ENCODE measurements around the gene ZNF442. TPM values are rescaled to one million over a fixed set of nuclear protein-coding genes. Genes with fewer than 3 reads are reported as not detected.

ZNF442 gene
- total RNA-seq (2022; extraction: Qiagen RNA extraction; ENCODE audit: low read depth), result not detected in 5 replicates

DNA sequence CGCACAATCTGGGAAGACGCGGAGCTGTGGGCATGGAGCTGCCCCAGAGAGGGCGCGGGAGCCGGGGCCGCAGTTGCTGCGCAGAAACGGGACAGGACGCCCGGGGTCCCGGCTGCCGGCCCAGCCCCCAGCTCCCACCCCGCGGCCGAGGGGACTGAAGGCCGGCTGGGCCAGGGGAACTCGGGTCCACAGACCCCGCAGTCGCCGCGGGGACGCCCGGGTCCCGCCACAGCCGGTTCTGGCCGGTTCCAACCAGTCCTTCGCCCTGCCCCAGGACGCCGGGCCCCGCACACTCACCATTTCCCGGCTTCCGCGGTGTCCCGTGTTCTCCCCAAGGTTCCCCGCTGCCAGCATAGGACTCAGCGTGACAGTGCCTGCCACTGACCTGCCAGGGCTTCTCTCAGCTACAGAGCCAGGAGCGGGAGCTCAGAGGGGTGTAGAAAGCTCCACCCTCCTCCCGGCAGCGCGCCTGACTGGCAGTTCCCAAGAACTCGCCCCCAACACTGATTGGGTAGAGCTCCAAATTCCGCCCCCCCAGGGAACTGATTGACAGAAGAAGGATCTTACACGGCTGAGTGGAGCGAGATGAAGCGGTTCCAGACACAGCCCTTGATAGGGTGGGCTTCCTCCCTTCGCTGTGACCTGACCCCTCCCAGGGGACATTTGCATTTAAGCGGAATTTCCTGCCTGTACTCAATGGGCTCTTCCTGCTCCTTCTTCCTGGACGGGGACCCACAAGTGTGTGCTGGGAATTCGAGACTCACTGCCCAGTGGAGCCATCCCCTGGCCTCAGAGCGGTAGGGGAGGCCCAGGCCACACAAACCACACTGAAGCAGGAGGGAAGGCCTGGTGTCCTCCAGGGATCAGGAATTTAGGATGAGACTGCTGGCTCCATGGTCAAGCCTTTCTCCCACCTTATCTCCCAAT, at the start of gene ZNF442:
Gene ZNF442, minus strand, starts transcription at position 448 of the 927 bp plus-strand sequence. CDS start 2,052 bp downstream, outside the sequence.

DNA sequence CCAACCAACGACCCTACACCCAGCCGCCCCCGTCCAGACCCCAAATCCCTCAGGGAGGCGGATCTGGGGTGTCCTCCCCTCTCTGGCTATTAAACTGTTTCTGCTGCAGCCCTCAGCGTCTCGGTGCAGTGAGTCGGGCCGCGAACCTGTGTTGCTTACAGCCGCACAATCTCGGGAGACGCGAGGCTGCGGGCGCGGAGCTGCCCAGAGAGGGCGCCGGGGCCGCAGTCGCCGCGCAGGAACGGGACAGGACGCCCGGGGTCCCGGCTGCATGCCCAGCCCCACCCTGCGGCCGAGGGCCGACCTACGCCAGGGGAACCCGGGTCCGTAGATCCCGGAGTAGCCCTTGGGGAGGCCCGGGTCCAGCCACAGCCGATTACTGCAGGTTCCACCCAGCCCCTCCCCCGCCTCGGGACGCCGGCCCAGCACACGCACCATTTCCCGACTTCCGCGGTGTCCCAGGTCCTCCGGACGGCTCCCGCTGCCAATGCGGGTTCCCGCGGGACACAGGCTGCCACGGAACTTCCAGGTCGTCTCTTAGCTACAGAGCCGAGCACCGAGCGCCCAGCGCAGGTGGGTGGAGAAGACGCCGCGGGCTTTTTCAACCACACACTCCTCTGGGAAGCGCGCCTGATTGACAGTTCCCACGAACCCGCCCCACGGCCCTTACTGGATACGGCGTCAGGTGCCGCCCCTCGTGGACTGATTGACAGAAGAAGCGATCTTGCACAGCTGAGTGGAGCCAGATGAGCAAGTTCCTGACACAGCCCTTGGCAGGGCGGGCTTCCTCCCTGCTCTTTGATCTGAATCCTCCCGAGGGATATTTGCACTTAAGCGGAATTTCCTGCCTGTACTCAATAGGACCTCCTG, 35.4 kb upstream of the ZNF442 start, which contains the start of gene ZNF799:
Gene ZNF799, minus strand, starts transcription at position 639 of the 870 bp plus-strand sequence. Its CDS starts 201 bp downstream, at position 438.

DNA sequence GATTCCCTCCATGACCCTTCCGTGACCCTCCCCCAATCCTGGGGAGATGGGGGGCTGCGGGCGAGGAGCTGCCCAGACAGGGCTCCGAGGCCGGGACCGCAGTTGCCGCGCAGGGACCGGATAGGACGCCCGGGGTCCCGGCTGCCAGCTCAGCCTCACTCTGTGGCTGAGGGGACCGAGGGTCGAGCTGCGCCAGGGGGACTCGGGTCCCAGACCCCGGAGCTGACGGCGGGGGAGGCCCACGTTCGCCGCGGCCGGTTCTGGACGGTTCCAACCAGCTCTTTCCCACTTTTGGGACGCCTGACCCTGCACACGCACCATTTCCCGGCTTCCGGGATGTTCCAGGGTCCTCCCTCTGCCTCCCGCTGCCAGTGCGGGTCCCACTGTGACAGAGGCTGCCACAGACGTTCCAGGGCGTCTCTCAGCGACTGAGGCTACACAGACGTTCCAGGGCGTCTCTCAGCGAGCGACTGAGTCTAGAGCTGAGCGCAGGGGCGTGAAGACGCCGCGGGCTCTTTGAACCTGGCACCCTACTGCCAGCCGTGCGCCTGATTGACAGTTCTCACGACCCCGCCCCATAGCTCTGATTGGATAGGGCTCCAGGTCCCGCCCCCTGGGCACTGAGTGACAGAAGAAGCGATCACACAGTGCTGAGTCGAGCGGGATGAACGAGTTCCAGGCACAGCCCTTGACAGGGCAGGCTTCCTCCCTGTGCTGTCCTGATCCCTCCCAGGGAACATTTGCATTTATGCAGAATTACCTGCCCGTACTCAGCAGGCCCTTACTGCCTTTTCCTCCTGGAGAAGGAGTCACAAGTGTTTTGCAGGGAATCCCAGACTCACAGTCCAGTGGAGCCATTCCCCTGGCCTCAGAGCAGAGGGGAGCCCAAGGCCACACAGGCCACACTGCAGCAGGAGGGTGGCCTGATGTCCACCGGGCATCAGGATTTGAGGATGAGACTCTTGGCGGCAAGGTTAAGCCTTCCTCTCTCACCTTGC, 32.0 kb downstream of the ZNF442 start, which contains the start of gene ZNF563:
Gene ZNF563, minus strand, starts transcription at position 472 of the 998 bp plus-strand sequence. Its CDS starts 151 bp downstream, at position 321.

Other genes with a start within 250 kb of the ZNF442 start
- 0.15 to 0.36 TPM (median 0.29 TPM) in 3 of 5 replicates, not detected in the others for gene ZNF20, start 225.3 kb downstream of the ZNF442 start, total RNA-seq (2022; extraction: Qiagen RNA extraction; ENCODE audit: low read depth)
- not detected in 5 replicates for gene ZNF625, start 208.9 kb downstream of the ZNF442 start, total RNA-seq (2022; extraction: Qiagen RNA extraction; ENCODE audit: low read depth)
- 1.4 to 2.5 TPM (median 1.6 TPM) in 5 replicates for gene ZNF136, start 202.6 kb downstream of the ZNF442 start, total RNA-seq (2022; extraction: Qiagen RNA extraction; ENCODE audit: low read depth)
- 0.64 to 1.0 TPM (median 0.73 TPM) in 5 replicates for gene ZNF44, start 70.8 kb downstream of the ZNF442 start, total RNA-seq (2022; extraction: Qiagen RNA extraction; ENCODE audit: low read depth)
- gene ZNF563, start 32.0 kb downstream of the ZNF442 start, total RNA-seq (2022; extraction: Qiagen RNA extraction; ENCODE audit: low read depth), result not detected in 5 replicates
- 1.2 to 2.2 TPM (median 1.5 TPM) in 5 replicates for gene ZNF799, start 35.6 kb upstream of the ZNF442 start, total RNA-seq (2022; extraction: Qiagen RNA extraction; ENCODE audit: low read depth)
- 0.76 to 1.5 TPM (median 0.99 TPM) in 5 replicates for gene ZNF443, start 75.3 kb upstream of the ZNF442 start, total RNA-seq (2022; extraction: Qiagen RNA extraction; ENCODE audit: low read depth)
- gene ZNF709, start 119.1 kb upstream of the ZNF442 start, total RNA-seq (2022; extraction: Qiagen RNA extraction; ENCODE audit: low read depth), result 0.05 TPM in 1 of 5 replicates, not detected in the others
- 0.95 to 2.9 TPM (median 2.1 TPM) in 5 replicates for gene ZNF564, start 185.8 kb upstream of the ZNF442 start, total RNA-seq (2022; extraction: Qiagen RNA extraction; ENCODE audit: low read depth)
- 0.45 to 0.81 TPM (median 0.66 TPM) in 5 replicates for gene ZNF490, start 245.1 kb upstream of the ZNF442 start, total RNA-seq (2022; extraction: Qiagen RNA extraction; ENCODE audit: low read depth)
- 4.3 to 6.2 TPM (median 5.3 TPM) in 5 replicates for gene ZNF791, start 245.2 kb upstream of the ZNF442 start, total RNA-seq (2022; extraction: Qiagen RNA extraction; ENCODE audit: low read depth)